NCI-H1930 (cell line): ENCODE data around the gene SLC6A6.

Experiments
- DNase-seq, 2 experiments: peaks; one replicate each; lab custom pipeline; 2025; lab: John Stamatoyannopoulos, UW

Gene SLC6A6

DNA sequence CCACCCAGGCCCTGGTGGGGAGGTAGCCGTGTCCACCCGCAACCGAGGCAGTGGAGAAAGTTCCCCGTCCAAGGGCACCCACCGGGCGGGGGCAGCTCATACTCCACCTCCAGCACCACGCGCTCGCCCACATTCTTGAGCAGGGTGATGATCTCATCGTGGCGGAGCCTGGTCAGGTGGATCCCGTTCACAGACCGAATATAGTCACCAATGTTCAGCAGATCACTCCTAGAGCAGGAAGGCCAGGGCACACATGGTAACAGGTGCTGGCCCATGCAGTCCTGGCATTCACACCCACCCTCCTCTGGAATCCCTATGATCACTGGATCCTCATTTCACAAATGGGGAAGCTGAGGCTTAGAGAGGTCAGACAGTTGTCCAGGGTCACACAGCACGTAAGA lies 121.9 kb downstream of the SLC6A6 start:
- DNase-seq, result no peak

DNA sequence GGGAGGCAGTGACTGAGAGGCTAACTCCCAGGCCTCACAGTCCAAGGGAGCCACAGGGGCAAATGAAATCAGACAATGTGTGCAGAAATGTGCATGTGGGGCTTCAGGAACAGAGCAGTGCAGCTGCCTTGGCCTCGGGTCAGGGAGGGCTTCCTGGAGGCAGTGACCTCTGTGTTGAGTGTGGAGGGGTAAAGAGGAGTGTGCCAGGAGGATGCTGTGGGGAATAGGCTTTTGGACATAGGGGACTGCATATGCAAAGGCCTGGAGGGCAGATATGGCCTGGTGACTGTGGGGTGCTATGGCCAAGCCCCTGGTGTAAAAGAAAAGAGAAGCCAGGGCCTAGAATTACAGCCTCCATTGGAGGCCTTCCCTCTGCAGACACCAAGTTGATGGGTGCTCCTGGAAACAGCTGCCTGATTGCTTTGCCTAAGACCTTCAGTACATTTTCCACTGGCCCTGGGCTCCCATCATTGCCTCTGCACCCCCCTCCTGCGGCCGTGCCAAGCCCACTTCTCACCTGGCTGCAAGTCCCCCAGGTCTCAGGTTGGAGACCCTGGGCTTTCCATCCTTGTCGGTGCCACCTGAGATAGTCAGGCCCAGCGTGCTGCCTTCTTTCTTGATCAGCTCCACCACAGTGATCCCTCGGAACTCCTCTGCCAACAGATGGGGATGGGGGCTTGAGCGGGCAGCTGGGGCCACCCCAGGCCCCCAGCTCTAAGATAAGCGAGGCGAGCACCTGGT lies 122.7 kb downstream of the SLC6A6 start:
- DNase-seq, result no peak

DNA sequence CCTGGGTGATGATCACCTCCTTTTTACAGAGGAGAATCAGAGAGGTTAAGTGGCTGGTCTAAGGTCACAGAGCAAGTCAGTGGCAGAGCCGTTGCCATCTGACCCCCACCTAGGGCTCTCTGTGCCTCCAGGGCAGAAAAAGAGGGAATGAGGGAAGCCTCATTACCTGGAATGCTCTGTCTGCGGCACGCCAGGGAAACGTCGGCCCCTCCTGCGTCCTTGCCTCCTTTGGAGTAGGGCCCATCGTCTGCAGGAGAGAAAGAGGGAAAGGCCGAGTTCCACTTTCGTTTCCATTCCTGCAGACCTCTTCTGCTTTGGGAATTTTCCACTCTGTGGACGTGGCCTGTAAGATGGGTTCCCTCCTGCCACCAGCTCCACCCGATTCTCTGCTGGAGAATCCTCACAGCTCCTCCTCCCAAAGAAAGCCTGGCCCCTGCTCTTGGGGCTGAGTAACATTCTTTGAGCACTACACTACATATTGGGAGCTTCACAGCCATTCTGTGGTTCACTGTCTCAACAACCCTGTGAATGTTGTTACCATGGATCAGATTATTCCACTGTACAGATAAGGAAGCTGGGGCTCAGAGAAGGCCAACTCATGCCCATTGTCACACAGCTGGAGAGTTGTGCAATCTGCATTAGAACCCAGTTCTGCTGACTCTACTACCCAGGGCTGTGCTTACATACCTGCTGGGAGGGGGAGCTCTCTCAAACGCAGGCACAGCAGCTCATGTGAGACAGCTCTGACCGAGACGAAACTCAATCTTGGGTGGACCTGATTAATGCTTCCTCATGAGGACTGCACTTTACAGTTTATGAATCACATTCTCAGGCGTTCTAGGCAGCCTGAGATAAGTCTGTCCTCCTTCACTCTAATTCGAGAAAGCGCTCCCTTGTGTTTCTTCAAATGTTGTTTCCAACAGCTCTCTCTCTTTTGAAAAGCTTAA lies 123.6 kb downstream of the SLC6A6 start:
- DNase-seq, result no peak

DNA sequence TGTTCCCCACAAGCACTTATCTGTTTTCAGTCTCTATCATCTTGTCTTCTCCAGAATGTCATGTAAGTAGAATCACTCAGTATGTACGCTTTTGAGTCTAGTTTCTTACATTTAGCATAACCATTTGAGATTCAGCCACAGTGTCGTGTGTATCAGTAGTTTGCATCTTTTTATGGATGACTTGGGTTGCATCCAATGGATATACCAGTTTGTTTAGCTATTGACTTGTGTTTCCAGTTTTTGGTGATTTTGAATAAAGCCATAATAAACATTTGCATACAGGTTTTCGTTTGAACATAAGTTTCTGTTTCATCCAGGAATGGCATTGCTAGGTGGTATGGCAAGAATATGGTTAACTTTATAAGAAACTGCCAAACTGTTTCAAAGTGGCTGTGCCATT lies 125.7 kb downstream of the SLC6A6 start:
- DNase-seq, result no peak

DNA sequence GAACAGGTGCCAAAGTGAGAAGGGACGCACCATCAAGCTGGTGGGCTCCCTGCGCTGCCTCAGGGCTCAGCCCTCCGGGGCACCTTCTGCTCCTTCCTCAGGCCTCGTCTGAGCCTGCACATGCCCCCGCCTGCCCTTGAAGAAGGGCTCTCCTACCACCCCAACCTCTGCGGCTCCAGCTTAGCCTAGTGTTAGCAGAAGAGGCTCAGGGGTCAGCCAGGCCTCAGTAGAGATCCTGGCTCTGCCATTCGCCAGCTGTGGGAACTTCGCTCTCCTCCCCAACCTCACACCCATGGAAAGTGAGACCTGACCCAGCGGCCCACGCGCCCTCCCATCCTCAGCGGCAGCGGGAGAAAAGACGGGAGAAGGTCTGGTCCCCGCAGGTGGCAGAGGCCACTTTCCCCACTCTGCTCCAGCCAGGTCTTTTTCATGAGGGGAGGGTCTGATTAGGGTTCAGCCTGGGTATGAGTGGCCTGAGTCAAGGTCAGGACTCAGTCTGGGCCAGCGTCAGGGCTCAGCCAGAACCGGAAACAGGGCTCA lies 129.5 kb downstream of the SLC6A6 start:
- DNase-seq, result no peak

DNA sequence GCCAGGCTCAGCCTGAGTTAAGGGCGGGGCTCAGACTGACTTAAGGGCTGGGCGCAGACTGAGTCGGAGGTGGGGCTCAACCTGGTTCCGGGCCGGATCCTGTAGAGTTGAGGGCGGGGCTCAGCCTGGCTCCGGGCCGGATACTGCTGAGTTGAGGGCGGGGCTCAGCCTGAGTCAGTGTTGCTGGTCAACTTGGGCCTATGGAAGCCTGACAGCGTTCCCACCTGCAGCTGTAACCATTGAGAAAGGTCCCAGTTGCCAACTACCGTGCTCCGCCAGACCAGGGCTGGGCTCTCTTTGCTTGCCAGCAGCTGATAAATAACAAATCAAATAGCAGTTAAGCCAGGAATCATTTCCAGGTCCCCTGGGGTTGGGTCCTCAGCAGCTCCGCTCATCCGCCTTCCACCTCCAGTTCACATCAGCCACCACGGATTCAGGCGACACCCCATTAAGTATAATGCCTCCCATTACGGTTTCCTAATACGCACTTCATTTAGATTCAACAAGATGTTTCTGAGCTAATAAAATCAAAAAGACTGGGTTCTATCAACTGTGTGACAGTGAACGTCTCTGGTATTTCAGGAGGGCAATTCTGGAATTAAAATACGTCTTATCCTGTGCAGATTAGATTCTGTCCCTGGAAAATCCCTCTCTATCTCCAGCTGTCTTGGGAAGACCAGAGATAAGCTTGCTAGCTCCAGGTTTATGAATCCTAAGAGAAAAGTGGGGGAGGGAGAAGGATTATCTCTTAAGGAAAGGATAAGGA lies 130.5 kb downstream of the SLC6A6 start:
- no peak for DNase-seq

DNA sequence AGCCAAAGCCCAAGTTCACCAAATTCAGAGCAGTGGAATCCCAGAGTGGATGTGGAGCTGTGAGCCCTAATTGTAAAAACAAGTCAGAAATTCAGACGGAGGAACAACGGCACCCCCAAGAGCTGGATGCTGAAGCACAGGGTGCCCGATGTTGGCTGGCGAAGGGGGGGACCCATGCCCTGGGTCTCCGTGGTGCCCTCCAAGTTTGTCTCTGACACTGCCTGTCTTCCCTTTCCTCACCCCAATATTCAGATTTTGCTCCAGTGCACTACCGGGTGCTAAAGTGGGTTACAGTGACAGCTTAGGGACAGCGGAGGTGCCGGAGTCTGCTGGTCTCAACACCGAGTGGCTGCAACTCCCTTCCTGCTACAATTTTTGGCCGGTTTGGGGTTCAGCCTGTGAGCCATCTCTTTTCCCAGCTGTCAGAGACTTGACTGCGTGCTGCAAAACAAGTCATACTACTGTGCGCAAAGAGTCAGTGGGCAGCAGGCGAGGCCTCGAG lies 131.1 kb downstream of the SLC6A6 start:
- DNase-seq, result no peak

DNA sequence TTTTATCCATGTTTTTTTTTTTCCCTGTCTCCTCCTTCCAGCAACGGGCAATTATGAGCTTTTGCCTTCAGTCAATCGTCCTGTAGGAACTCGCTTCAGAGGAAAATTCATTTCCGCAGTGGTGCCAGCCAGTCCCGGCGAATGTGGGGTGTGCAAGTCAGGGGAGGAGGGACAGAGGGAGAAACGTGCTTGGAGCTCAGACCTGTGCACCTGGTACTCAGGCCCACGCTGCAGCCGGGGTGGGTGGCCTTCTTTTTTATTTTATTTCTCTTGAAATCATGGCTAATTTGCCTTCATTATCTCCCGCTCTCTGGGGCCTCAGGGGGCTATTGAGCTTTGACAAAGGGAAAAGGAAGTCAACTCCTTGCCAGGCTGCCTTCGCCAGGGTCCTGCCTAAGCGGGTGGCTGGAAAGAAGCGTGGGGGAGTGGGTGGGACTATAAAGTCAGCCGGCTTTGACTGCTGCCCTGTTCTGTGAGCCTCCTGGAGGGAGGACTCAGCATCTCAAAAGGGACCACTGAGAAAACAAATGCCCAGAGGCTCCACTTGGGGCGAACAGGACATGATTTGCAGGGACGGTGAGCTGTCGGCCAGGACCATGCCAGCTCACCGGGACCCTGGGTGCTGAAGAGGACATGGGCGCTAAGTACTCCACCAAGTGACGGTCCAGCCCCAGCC lies 132.2 kb downstream of the SLC6A6 start:
- DNase-seq, result no peak

DNA sequence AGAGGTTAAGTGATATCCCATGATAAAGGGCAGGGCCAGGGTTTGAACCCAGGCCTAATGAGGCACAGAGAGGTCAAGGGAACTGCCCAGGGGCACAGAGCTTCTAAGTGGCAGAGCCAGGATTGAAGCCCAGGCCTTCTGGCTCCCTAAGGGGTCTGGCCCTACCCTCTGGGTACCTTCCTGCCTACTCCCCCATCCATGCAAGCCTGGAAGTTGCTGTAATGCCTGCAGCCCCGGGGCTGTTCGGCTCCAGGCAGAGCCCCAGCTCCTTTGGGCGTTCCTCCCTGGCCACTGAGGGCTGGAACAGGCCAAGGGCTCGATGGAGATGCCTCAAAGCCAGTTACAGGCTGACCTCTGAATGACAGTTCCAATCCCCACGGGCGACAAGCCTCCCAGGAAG lies 133.2 kb downstream of the SLC6A6 start:
- no peak for DNase-seq

DNA sequence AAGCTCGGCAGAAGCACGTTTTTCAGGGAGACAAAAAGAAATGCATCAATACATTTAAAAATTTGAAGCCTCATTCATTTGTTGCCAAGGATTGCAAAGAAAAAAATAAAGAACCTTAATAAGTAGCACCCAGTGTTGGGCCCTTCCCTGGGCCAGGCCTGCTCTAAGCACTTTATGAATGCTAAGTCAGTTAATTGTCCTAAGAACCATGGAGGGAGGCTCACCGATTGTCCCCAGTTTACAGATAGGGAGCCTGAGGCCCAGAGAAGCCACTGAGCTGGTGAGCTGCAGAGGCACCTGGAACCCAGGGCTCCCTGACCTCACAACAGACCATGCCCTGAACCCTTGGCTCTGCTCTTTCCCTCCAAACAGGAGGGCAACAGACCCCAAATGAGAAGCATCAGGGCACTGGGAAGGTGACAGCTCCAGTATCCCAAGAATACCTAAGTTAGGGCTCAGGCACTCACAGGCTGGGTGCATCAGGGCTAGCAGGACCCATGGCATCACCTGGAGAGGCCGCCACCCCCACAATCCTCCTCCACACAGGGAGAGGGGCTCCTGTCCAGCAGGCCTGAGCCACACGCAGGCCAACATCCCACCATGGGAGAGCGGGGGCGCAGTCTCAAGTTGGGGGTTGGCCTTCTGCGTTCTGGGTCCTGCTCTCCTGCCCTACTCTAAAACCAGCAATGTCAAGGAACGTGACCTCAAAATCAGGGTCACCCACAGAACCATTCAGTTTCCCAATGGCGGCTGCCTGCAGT lies 133.8 kb downstream of the SLC6A6 start:
- DNase-seq, result no peak

DNA sequence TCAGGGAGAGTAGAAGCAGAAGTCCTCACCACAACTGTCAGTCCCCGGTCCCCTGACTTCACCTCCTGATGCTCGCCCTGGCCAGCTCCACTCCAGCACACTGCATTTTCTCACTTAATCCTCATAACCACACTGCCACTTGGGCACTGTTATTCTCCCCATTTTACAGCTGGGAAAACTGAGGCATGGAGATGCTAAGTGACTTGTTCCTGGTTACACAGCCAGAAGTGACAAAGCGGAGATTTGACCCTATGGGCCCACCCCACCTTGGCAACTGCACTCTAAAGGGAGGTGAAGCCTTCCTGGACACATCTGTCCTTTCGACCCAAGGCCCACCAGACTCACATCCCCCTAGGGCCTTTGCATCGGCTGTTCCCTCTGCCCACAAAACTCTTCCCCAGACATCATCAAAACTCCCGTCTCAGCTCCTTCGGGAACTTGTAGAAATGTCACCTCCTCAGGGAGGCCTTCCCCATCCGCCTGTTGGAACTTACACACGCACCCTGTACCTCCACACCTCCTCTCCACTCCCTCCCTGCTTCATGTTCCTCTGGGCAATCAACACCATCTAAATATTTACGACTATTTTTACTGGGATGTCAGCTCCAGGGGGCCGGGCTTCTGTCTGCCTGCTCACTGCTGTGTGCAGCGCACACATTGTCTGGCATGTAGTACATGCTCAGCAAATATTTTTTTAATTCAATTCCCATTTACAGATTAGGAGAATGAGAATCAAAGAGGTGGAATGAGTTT lies 134.6 kb downstream of the SLC6A6 start:
- DNase-seq, result no peak

DNA sequence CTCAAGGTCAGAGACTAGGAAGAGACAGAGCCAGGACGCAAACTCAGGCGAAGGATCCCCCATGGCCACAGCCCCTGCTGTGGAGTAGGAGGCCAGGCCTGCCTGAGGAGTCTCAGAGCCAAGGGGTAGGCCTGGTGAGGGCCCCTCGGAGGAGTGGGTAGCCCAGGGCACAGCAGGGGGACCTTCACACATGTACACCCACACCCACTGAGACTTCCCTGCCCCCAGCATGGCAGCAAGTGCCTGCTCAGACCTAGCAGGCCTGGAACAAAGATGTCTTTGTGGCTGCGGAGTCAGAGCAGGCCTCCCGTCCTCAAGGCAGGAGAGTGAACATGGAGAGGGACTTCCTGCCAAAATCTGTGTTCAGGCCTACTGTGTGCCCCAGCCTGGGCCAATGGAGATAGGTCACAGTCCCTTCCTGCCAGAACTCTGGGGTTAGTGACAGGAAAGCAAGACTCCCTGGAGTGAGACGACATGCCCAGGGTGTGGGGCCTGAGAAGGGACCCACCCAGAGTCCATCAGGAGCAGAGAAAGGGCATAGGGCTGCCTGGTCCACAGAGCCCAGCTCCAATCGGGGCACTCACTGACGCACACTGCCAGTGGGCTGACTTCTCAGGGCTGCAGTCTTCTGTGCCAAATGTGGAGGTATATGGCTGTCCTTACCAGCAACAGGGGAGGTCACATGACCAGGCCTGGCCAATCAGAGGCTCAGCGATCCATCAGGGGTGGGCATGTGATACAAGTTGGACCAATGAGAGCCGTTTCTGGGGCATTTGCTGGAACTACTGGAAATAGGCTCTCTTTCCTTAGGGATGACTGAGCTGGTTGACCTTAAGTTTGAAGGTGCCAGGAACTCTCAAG lies 135.4 kb downstream of the SLC6A6 start:
- no peak for DNase-seq

DNA sequence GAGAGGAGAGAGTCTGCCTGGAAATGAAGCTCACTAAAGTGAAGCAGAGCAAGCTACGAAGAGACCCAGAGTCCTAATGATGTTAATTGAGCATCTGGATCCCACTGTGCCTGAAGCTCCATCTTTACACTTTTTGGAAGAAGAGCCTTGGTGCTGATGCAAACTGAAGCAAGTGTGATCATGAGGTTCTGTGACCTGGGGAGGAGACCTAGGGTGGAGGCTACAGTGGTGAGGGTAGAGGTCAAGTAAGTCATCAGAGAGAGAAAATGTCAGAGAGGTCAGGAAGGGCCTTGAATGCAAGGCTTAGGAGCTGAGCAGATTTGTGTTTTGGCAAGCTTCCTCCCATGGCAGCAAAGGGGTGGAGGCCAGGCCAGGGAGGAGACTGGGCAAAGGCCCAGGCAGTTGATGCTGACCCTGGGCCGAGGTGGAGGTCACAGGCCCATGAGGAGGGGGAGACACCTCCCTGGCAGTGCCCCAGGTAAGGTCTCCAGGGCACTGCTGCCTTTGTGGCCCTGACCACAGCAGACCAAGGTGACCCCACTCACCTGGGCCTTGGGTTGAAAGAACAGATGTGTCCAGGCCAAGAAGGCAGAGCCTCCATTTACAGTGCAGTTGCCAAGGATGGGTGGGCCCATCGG lies 136.2 kb downstream of the SLC6A6 start:
- no peak for DNase-seq
